A549 (cell line): Measurements from ENCODE around the gene ASB1.

Experiments used
- CBX8 ChIP-seq: fragments of 200-600 bp; sonication (generic); IDR thresholded peaks from 2 replicates; pipeline ENCODE4 v1.6.1; 2016
- CHD2 ChIP-seq: fragments of 150-350 bp; IDR thresholded peaks from 2 replicates; pipeline ENCODE4 v1.6.1; 2014; ENCODE audit warnings: low read length; ENCODE audit not compliant: partially characterized antibody
- CTCF ChIP-seq: fragments of >200 bp; sonication (Bioruptor Twin); formaldehyde crosslinking; IDR thresholded peaks from 3 replicates; pipeline ENCODE4 v1.5.1; 2016
- NR3C1 ChIP-seq: fragments of >200 bp; sonication (Bioruptor Twin); formaldehyde crosslinking; IDR thresholded peaks from 3 replicates; pipeline ENCODE4 v1.6.1; 2017
- POLR2A ChIP-seq: IDR thresholded peaks from 2 replicates; pipeline ENCODE4 v1.6.1; 2012; ENCODE audit warnings: mild to moderate bottlenecking, low read length
- RARB ChIP-seq: fragments of 250-450 bp; sonication (Bioruptor Pico); IDR thresholded peaks from 2 replicates; pipeline ENCODE4 v1.8.0; 2021; ENCODE audit warnings: mild to moderate bottlenecking, moderate library complexity
- USF2 ChIP-seq: fragments of 450-650 bp; IDR thresholded peaks from 2 replicates; pipeline ENCODE4 v1.6.1; 2014; ENCODE audit warnings: antibody characterized with exemption
- ZSCAN20 ChIP-seq: fragments of 250-450 bp; sonication (Bioruptor Pico); IDR thresholded peaks from 2 replicates; pipeline ENCODE4 v1.8.0; 2022; ENCODE audit warnings: mild to moderate bottlenecking, moderate library complexity

- TF ChIP-seq CTCF (no peak), POLR2A (no peak), RARB (CRISPR knock-in tag) (no peak), ZSCAN20 (CRISPR knock-in tag) (no peak), NR3C1 (no peak), USF2 (no peak), CBX8 (no peak), CHD2 (no peak)
These were observed 48.3 kb downstream of the ASB1 start for GRCh38 chr2:238475034-238475433.
